Prostate gland (tissue), 2 donors: Measurements from ENCODE around the gene PRRC2C.

ENCODE experiments used
- POLR2A ChIP-seq: fragments of 450-650 bp; IDR thresholded peaks from one replicate; pipeline ENCODE4 v1.6.1; 2016; ENCODE audit warnings: antibody characterized with exemption, mild to moderate bottlenecking
- TF ChIP-seq, protein P1 (sequence below), 4 experiments: fragments of 200-600 bp in 2 of 4; fragments of 450-650 bp in 2 of 4; sonication (generic) in 2 of 4; IDR thresholded peaks; 1 replicate in 3 of 4; 2 replicates in 1 of 4; pipeline ENCODE4 v1.5.1; 2016 to 2019; ENCODE audit warnings: antibody characterized with exemption in 4 of 4, mild to moderate bottlenecking in 2 of 4, moderate library complexity in 2 of 4

- TF ChIP-seq, protein P1, sequence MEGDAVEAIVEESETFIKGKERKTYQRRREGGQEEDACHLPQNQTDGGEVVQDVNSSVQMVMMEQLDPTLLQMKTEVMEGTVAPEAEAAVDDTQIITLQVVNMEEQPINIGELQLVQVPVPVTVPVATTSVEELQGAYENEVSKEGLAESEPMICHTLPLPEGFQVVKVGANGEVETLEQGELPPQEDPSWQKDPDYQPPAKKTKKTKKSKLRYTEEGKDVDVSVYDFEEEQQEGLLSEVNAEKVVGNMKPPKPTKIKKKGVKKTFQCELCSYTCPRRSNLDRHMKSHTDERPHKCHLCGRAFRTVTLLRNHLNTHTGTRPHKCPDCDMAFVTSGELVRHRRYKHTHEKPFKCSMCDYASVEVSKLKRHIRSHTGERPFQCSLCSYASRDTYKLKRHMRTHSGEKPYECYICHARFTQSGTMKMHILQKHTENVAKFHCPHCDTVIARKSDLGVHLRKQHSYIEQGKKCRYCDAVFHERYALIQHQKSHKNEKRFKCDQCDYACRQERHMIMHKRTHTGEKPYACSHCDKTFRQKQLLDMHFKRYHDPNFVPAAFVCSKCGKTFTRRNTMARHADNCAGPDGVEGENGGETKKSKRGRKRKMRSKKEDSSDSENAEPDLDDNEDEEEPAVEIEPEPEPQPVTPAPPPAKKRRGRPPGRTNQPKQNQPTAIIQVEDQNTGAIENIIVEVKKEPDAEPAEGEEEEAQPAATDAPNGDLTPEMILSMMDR (IDR thresholded peaks at IDR 0.05): no peak
- TF ChIP-seq POLR2A: no peak
Observed at GRCh38 chr1:171476829-171477228, 8.5 kb upstream of the PRRC2C start.
